Heart right ventricle (tissue), 16 donors: ENCODE results near the gene AGAP1. TPM values are rescaled to one million over a fixed set of nuclear protein-coding genes. Genes with fewer than 3 reads are reported as not detected.
"Not testable (repeated sequence)": the region's sequence is repeated elsewhere in the genome, so short reads cannot be mapped to it uniquely, and the experiment has no call there.

Experiments used
- ATAC-seq, 8 donors: fragments of 200-7000 bp; cut with Tn5 transposase; one replicate each; pipeline ENCODE4 v1.9.1; 2020; ENCODE audit warnings: mild to moderate bottlenecking in 8 of 8, moderate library complexity in 8 of 8, moderate number of reproducible peaks in 1 of 8
- DNase-seq, 2 donors: peaks; one replicate each; pipeline ENCODE4 v3.0.0-alpha.2; 2020
- H3K27ac ChIP-seq, 10 donors: fragments of 200-600 bp; sonication (generic) in 2 of 10; one replicate each; pipeline versions ENCODE4 v1.5.0 to v1.8.0; 2020 to 2022; ENCODE audit warnings: mild to moderate bottlenecking in 3 of 10
- H3K27me3 ChIP-seq, 7 donors: fragments of 200-600 bp; one replicate each; pipeline ENCODE4 v1.8.0; 2021 to 2022; ENCODE audit warnings: mild to moderate bottlenecking in 2 of 7
- H3K36me3 ChIP-seq, 9 donors: fragments of 200-600 bp; sonication (generic) in 1 of 9; one replicate each; pipeline versions ENCODE4 v1.5.0 to v1.8.0; 2020 to 2022; ENCODE audit warnings: mild to moderate bottlenecking in 2 of 9
- H3K4me1 ChIP-seq, 9 donors: fragments of 200-600 bp; sonication (generic) in 1 of 9; one replicate each; pipeline versions ENCODE4 v1.5.0 to v1.8.0; 2020 to 2022; ENCODE audit warnings: mild to moderate bottlenecking in 4 of 9
- H3K4me3 ChIP-seq, 10 donors: fragments of 200-600 bp; sonication (generic) in 2 of 10; one replicate each; pipeline versions ENCODE4 v1.5.0 to v1.8.0; 2020 to 2022; ENCODE audit warnings: mild to moderate bottlenecking in 7 of 10, moderate library complexity in 2 of 10
- H3K9me3 ChIP-seq, 11 donors: fragments of 200-600 bp in 10 of 11; sonication (generic) in 2 of 11; one replicate each; pipeline versions ENCODE4 v1.5.0 to v1.8.0; 2013 to 2022; ENCODE audit warnings: mild to moderate bottlenecking in 2 of 11, control low read depth in 1 of 11, moderate library complexity in 1 of 11
- WGBS, 2 donors: extraction: QIAGEN DNeasy Blood & Tissue Kit; methylation state at CpG; one replicate each; pipeline ENCODE4 v1.1.7; 2013; ENCODE audit warnings: inconsistent platforms in 1 of 2; 5-methylcytosine and 5-hydroxymethylcytosine counted together
- intact Hi-C, 10 donors: fragments of 100-400 bp; cut with DNase I; formaldehyde crosslinking; loops; one replicate each; pipeline versions ENCODE4 v1.11.1 to v1.14.2; 2022
- polyA plus RNA-seq, 2 donors: library from polyadenylated mRNA; stranded (reverse); fragments of 200-250 nt; gene quantifications; one replicate each; pipeline ENCODE4 v1.2.3, GENCODE V29; 2013
- total RNA-seq, 10 donors: library from RNA; stranded (reverse); fragmentation: NEBNext Ultra II Directional in 3 of 10; extraction: Animal tissue kit (Norgen Biotek cat#: 25700) in 3 of 10; gene quantifications; one replicate each; pipeline versions ENCODE4 v1.2.1 to v1.2.4, GENCODE V29; 2021 to 2023
- TF ChIP-seq, protein P1 (sequence below), 9 donors: fragments of 200-600 bp; sonication (generic) in 2 of 9; IDR thresholded peaks; one replicate each; pipeline versions ENCODE4 v1.5.0 to v1.8.0; 2021 to 2022; ENCODE audit warnings: antibody characterized with exemption in 9 of 9, mild to moderate bottlenecking in 5 of 9, moderate library complexity in 1 of 9
- donor health status: Arrhythmogenic right ventricular cardiomyopathy.
- donor health status: ischemic (EF 13 %, LVEDD 7.1; RV severe dilation, severe dysfunction).
- donor health status: healthy with polysubstance abuse.
- donor health status: DM: no; HTN: yes; CAD: no.
- donor health status: DM: no; HTN: no; CAD: no.
- donor health status: ischemic (EF 25% LVEDD 6.9; RV normal size, moderate dysfunction).
- donor health status: ischemic (EF 25% LVEDD 5.7; RV mildly dilated, moderate dysfunction).
- donor health status: healthy.
- donor health status: DM: yes; HTN: yes; CAD: no.
- donor health status: Ischemic cardiomyopathy.
- donor health status: ischemic (EF 35%, LVEDD 5.7; RV mildly dilated, moderate dysfunction).
- donor health status: nonischemic (EF 11% LVEDD 7.7; RV severe dilation, severe dysfunction).
- donor health status: DM: yes; HTN: yes; CAD: no.
- donor health status: PGD.
- donor health status: ischemic (EF 29% LVEDD 5.4; RV normal size, mild dysfunction).
- donor health status: nonischemic (EF 23%, LVEDD 6.1; RV moderate dilation, normal function).

Gene AGAP1
- total and polyA plus RNA-seq, 12 donors: 3.5 to 29.2 (median 19.4) TPM

GRCh38 chr2:236089271-236090026 is 595.6 kb downstream of the AGAP1 start:
- 92 to 94% methylated on average over 12 of the region's 12 CpGs for whole genome bisulfite sequencing, 2 donors
- intact Hi-C loops: no loop called here
- no peaks in the 10 kb centered on the region for H3K36me3 ChIP-seq
- H3K4me3 ChIP-seq: no peak overlapping the region
- no peak for ATAC-seq
- H3K27me3 ChIP-seq: no peaks in the 10 kb centered on the region
- TF ChIP-seq, protein P1, sequence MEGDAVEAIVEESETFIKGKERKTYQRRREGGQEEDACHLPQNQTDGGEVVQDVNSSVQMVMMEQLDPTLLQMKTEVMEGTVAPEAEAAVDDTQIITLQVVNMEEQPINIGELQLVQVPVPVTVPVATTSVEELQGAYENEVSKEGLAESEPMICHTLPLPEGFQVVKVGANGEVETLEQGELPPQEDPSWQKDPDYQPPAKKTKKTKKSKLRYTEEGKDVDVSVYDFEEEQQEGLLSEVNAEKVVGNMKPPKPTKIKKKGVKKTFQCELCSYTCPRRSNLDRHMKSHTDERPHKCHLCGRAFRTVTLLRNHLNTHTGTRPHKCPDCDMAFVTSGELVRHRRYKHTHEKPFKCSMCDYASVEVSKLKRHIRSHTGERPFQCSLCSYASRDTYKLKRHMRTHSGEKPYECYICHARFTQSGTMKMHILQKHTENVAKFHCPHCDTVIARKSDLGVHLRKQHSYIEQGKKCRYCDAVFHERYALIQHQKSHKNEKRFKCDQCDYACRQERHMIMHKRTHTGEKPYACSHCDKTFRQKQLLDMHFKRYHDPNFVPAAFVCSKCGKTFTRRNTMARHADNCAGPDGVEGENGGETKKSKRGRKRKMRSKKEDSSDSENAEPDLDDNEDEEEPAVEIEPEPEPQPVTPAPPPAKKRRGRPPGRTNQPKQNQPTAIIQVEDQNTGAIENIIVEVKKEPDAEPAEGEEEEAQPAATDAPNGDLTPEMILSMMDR (IDR thresholded peaks at IDR 0.05): no peak
- DNase-seq: no peak
- H3K4me1 ChIP-seq: peaks cover 0 to 16% (median 7%) of the 10 kb centered on the region in 9 donors
- no peaks in the 10 kb centered on the region for H3K9me3 ChIP-seq
- no peak overlapping the region for H3K27ac ChIP-seq

GRCh38 chr2:236090027-236090382 is 596.2 kb downstream of the AGAP1 start:
- TF ChIP-seq, protein P1 (IDR thresholded peaks at IDR 0.05): no peak
- H3K36me3 ChIP-seq: no peaks in the 10 kb centered on the region
- intact Hi-C loops: no loop called here
- no peaks in the 10 kb centered on the region for H3K9me3 ChIP-seq
- DNase-seq: no peak
- H3K27ac ChIP-seq: no peak overlapping the region
- no peak for ATAC-seq
- H3K27me3 ChIP-seq: no peaks in the 10 kb centered on the region
- no peak overlapping the region for H3K4me3 ChIP-seq
- H3K4me1 ChIP-seq: peaks cover 0 to 16% (median 7%) of the 10 kb centered on the region in 9 donors
- 92 to 93% methylated on average over 9 of the region's 9 CpGs for WGBS, 2 donors

DNA sequence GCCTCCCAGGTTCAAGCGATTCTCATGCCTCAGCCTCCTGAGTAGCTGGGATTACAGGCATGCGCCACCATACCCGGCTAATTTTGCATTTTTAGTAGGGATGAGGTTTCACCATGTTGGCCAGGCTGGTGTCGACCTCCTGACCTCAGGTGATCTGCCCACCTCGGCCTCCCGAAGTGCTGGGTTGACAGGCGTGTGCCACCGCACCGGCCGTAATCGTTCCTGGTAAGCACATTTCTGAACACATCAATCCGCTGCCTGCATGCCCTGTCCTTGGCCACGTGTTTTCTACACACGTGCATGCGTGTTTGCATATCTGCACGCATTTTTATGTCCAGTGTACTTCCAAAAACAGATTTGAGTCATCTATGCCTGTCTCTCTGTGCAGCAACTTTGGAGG is 597.0 kb downstream of the AGAP1 start:
- DNase-seq, ATAC-seq, intact Hi-C loops, H3K9me3 ChIP-seq, H3K36me3 ChIP-seq, H3K4me1 ChIP-seq, H3K27me3 ChIP-seq, H3K27ac ChIP-seq, H3K4me3 ChIP-seq: not testable (repeated sequence)
- WGBS, 2 donors: 95 to 97% methylated on average over 16 of the region's 16 CpGs

GRCh38 chr2:236092714-236093113 is 598.9 kb downstream of the AGAP1 start:
- no peaks in the 10 kb centered on the region for H3K36me3 ChIP-seq
- H3K4me1 ChIP-seq: no peaks in the 10 kb centered on the region
- DNase-seq (no peak), ATAC-seq (no peak)
- H3K27ac ChIP-seq: no peak overlapping the region
- no peaks in the 10 kb centered on the region for H3K27me3 ChIP-seq
- TF ChIP-seq, protein P1 (IDR thresholded peaks at IDR 0.05): no peak
- no peaks in the 10 kb centered on the region for H3K9me3 ChIP-seq
- intact Hi-C loops: no loop called here
- no peak overlapping the region for H3K4me3 ChIP-seq
- WGBS, 2 donors: 90 to 91% methylated on average over 4 of the region's 4 CpGs

GRCh38 chr2:236093134-236093533 is 599.3 kb downstream of the AGAP1 start:
- TF ChIP-seq, protein P1 (IDR thresholded peaks at IDR 0.05): no peak
- Histone ChIP-seq H3K4me3 (no peak overlapping the region), H3K9me3 (no peaks in the 10 kb centered on the region), H3K27ac (no peak overlapping the region), H3K27me3 (no peaks in the 10 kb centered on the region), H3K4me1 (no peaks in the 10 kb centered on the region), H3K36me3 (no peaks in the 10 kb centered on the region)
- DNase-seq (no peak), ATAC-seq (no peak)
- intact Hi-C loops: no loop called here
- WGBS, 2 donors: 88 to 91% methylated on average over 6 of the region's 6 CpGs
